ENCODE results near the gene KISS1. TPM values are rescaled to one million over a fixed set of nuclear protein-coding genes. Genes with fewer than 3 reads are reported as not detected.
A peak's percentile ranks its signal among the peaks of the same experiment; 100 is the strongest.

KISS1 gene
- total and polyA plus RNA-seq, 4 donors = 0.25 to 3.4 TPM; not detected in 2

GRCh38 chr1:204216236-204216635, 19.9 kb upstream of the KISS1 start:
- 83 to 85% methylated on average over 4 of the region's 4 CpGs for WGBS, 2 donors
- H3K27me3 ChIP-seq (ENCODE audit: control insufficient read depth in 3 of 3, insufficient read depth in 3 of 3, low read length in 2 of 3) = no peaks in the 10 kb centered on the region
- H3K4me3 ChIP-seq = no peak overlapping the region
- no peaks in the 10 kb centered on the region for H3K36me3 ChIP-seq (ENCODE audit: control insufficient read depth in 4 of 4, insufficient read depth in 4 of 4, low read length in 4 of 4)
- H3K4me1 ChIP-seq (ENCODE audit: control insufficient read depth in 5 of 5, insufficient read depth in 5 of 5, low read length in 5 of 5) = peaks cover 0 to 4% (median 0%) of the 10 kb centered on the region in 5 donors
- no peak overlapping the region for H3K9ac ChIP-seq (ENCODE audit: insufficient read depth in 1 of 2, low read length in 2 of 2)
- TF ChIP-seq CTCF (IDR thresholded peaks at IDR 0.05; ENCODE audit: control extremely low read depth, extremely low read depth) = no peak
- H3K27ac ChIP-seq (ENCODE audit: low read depth in 1 of 2, low read length in 1 of 2) = no peak overlapping the region
- DNase-seq (no peak), ATAC-seq (ENCODE audit: insufficient read depth, low FRiP score) (no peak)
- peaks cover 0 to 2% (median 0%) of the 10 kb centered on the region in 4 donors for H3K9me3 ChIP-seq (ENCODE audit: control insufficient read depth in 4 of 4, insufficient read depth in 3 of 4, low read length in 3 of 4)

- H3K27ac ChIP-seq (ENCODE audit: low read depth in 1 of 2, low read length in 1 of 2) = no peak within 1 kb of the TSS
- 14 to 16% methylated on average over 40 to 41 of the region's 41 CpGs for WGBS, 2 donors
- ATAC-seq (ENCODE audit: insufficient read depth, low FRiP score) = peak; percentile 89
These were observed 17.7 kb upstream of the KISS1 start, which contains the start of gene GOLT1A for GRCh38 chr1:204213668-204214662. Gene GOLT1A (minus strand): TSS chr1:204213988. CDS start chr1:204213906, 82 bp downstream.

GRCh38 chr1:204212715-204213114, 16.4 kb upstream of the KISS1 start:
- 90 to 91% methylated on average over 3 of the region's 3 CpGs for WGBS, 2 donors
- H3K36me3 ChIP-seq (ENCODE audit: control insufficient read depth in 4 of 4, insufficient read depth in 4 of 4, low read length in 4 of 4) = no peaks in the 10 kb centered on the region
- H3K27ac ChIP-seq (ENCODE audit: low read depth in 1 of 2, low read length in 1 of 2) = no peak overlapping the region
- no peak overlapping the region for H3K9ac ChIP-seq (ENCODE audit: insufficient read depth in 1 of 2, low read length in 2 of 2)
- no peaks in the 10 kb centered on the region for H3K27me3 ChIP-seq (ENCODE audit: control insufficient read depth in 3 of 3, insufficient read depth in 3 of 3, low read length in 2 of 3)
- H3K4me3 ChIP-seq = no peak overlapping the region
- no peaks in the 10 kb centered on the region for H3K9me3 ChIP-seq (ENCODE audit: control insufficient read depth in 4 of 4, insufficient read depth in 3 of 4, low read length in 3 of 4)
- ATAC-seq (ENCODE audit: insufficient read depth, low FRiP score) (no peak), DNase-seq (no peak)
- peaks cover 0 to 4% (median 0%) of the 10 kb centered on the region in 5 donors for H3K4me1 ChIP-seq (ENCODE audit: control insufficient read depth in 5 of 5, insufficient read depth in 5 of 5, low read length in 5 of 5)
- no peak for TF ChIP-seq CTCF (IDR thresholded peaks at IDR 0.05; ENCODE audit: control extremely low read depth, extremely low read depth)

More at GRCh38 chr1:204213668-204214662, 17.7 kb upstream of the KISS1 start, which contains the start of gene GOLT1A:
- Histone ChIP-seq H3K9me3 (ENCODE audit: control insufficient read depth in 4 of 4, insufficient read depth in 3 of 4, low read length in 3 of 4) (no peaks in the 10 kb centered on the region), H3K9ac (ENCODE audit: insufficient read depth in 1 of 2, low read length in 2 of 2) (no peak within 1 kb of the TSS), H3K4me3 (peak within 1 kb of the TSS; percentile 11), H3K4me1 (ENCODE audit: control insufficient read depth in 5 of 5, insufficient read depth in 5 of 5, low read length in 5 of 5) (peaks cover 0 to 4% (median 0%) of the 10 kb centered on the region in 5 donors), H3K27me3 (ENCODE audit: control insufficient read depth in 3 of 3, insufficient read depth in 3 of 3, low read length in 2 of 3) (no peaks in the 10 kb centered on the region), H3K36me3 (ENCODE audit: control insufficient read depth in 4 of 4, insufficient read depth in 4 of 4, low read length in 4 of 4) (no peaks in the 10 kb centered on the region)
- TF ChIP-seq CTCF (IDR thresholded peaks at IDR 0.05; ENCODE audit: control extremely low read depth, extremely low read depth) = no peak
- peak; percentile 76 to 80 (median 78) for DNase-seq

Measured in lung (tissue), 12 donors.